PC-3 (cell line): ENCODE measurements around the gene RHOBTB3.

Experiments used
- EZH2 ChIP-seq: fragments of 300-600 bp; sonication (generic); IDR thresholded peaks from one replicate; pipeline ENCODE4 v1.6.1; 2017; ENCODE audit warnings: antibody characterized with exemption, mild to moderate bottlenecking, low read length; ENCODE audit not compliant: unreplicated experiment
- EZH2phosphoT487 ChIP-seq: fragments of 300-600 bp; sonication (generic); IDR thresholded peaks from 2 replicates; pipeline ENCODE4 v1.6.1; 2018; ENCODE audit warnings: mild to moderate bottlenecking, antibody characterized with exemption, low read length, borderline replicate concordance
- TF ChIP-seq, protein P1 (sequence below): fragments of 300-600 bp; sonication (generic); conservative IDR thresholded peaks from 2 replicates; pipeline ENCODE4 v1.5.1; 2017; ENCODE audit warnings: antibody characterized with exemption, low read depth, mild to moderate bottlenecking, low read length

DNA sequence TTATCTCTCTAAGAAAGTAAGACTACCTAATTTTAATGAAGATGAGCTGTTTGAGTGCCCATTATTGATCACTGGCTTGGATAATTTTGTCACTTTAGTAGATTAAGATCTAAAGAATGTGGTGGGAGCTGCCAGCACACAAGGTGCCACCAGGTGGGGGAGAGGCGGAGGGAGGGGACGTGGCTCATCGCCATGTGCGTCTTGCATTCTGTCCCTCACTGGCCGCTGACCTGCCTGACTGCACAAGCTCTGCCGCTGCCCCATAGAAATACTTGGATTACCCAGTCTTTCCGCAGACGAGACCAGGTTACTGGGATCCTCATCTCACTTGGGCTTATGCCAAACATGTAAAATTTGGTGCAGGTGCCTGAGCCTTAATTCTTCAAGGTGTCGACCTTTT, 37.6 kb downstream of the RHOBTB3 start:
- TF ChIP-seq, protein P1, sequence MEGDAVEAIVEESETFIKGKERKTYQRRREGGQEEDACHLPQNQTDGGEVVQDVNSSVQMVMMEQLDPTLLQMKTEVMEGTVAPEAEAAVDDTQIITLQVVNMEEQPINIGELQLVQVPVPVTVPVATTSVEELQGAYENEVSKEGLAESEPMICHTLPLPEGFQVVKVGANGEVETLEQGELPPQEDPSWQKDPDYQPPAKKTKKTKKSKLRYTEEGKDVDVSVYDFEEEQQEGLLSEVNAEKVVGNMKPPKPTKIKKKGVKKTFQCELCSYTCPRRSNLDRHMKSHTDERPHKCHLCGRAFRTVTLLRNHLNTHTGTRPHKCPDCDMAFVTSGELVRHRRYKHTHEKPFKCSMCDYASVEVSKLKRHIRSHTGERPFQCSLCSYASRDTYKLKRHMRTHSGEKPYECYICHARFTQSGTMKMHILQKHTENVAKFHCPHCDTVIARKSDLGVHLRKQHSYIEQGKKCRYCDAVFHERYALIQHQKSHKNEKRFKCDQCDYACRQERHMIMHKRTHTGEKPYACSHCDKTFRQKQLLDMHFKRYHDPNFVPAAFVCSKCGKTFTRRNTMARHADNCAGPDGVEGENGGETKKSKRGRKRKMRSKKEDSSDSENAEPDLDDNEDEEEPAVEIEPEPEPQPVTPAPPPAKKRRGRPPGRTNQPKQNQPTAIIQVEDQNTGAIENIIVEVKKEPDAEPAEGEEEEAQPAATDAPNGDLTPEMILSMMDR, result no peak
- no peak for TF ChIP-seq EZH2phosphoT487
- TF ChIP-seq EZH2, result no peak
